ENCODE measurements around the gene ANGPTL1.

The ANGPTL1 gene
- 0 reads per million in 2 donors for total RNA-seq

- no peak for DNase-seq
Observed at GRCh38 chr1:178870944-178871343, at the start of gene ANGPTL1. Gene ANGPTL1, minus strand, starts transcription at chr1:178871077. Its CDS starts 5,301 bp downstream, at chr1:178865776.

GRCh38 chr1:178919581-178919980, 48.7 kb upstream of the ANGPTL1 start:
- no peak for DNase-seq

GRCh38 chr1:178918955-178919354, 48.1 kb upstream of the ANGPTL1 start:
- DNase-seq, result no peak

GRCh38 chr1:178918308-178918707, 47.4 kb upstream of the ANGPTL1 start:
- no peak for DNase-seq

GRCh38 chr1:178916448-178917174, 45.7 kb upstream of the ANGPTL1 start:
- DNase-seq, result no peak

- no peak for DNase-seq
Observed at GRCh38 chr1:178912597-178912996, 41.7 kb upstream of the ANGPTL1 start.

- DNase-seq, result no peak
Observed at GRCh38 chr1:178910023-178910422, 39.1 kb upstream of the ANGPTL1 start.

GRCh38 chr1:178908358-178908757, 37.5 kb upstream of the ANGPTL1 start:
- no peak for DNase-seq

- DNase-seq, result no peak
Observed at GRCh38 chr1:178901482-178902125, 30.7 kb upstream of the ANGPTL1 start.

- DNase-seq, result no peak
Observed at GRCh38 chr1:178899402-178899801, 28.5 kb upstream of the ANGPTL1 start.

- no peak for DNase-seq
Observed at GRCh38 chr1:178898401-178898800, 27.5 kb upstream of the ANGPTL1 start.

- no peak for DNase-seq
Observed at GRCh38 chr1:178895928-178896327, 25.1 kb upstream of the ANGPTL1 start.

- DNase-seq, result no peak
Observed at GRCh38 chr1:178886551-178886950, 15.7 kb upstream of the ANGPTL1 start.

- no peak for DNase-seq
Observed at GRCh38 chr1:178885869-178886268, 15.0 kb upstream of the ANGPTL1 start.

- DNase-seq, result no peak
Observed at GRCh38 chr1:178881950-178882349, 11.1 kb upstream of the ANGPTL1 start.

GRCh38 chr1:178877896-178878295, 7.0 kb upstream of the ANGPTL1 start:
- no peak for DNase-seq

GRCh38 chr1:178875936-178876335, 5.1 kb upstream of the ANGPTL1 start:
- DNase-seq, result no peak

GRCh38 chr1:178874966-178875365, 4.1 kb upstream of the ANGPTL1 start:
- DNase-seq, result no peak

- DNase-seq, result no peak
Observed at GRCh38 chr1:178871551-178872320, 859 bp upstream of the ANGPTL1 start.

- DNase-seq, result no peak
Observed at GRCh38 chr1:178870221-178870620, 656 bp downstream of the ANGPTL1 start.

GRCh38 chr1:178869119-178869697, 1.7 kb downstream of the ANGPTL1 start:
- no peak for DNase-seq

- DNase-seq, result no peak
Observed at GRCh38 chr1:178868706-178869105, 2.2 kb downstream of the ANGPTL1 start.

- DNase-seq, result no peak
Observed at GRCh38 chr1:178867670-178868069, 3.2 kb downstream of the ANGPTL1 start.

Data from T-helper 9 cell (primary cell).